HG02973 (cell line): ENCODE measurements around the gene COL6A2.
"Not testable (repeated sequence)": the region's sequence is repeated elsewhere in the genome, so short reads cannot be mapped to it uniquely, and the experiment has no call there.

ENCODE experiments used
- ATAC-seq: cut with Tn5 transposase; IDR thresholded peaks from one replicate; pipeline ENCODE4 v1.9.1; 2021; ENCODE audit warnings: moderate library complexity; ENCODE audit not compliant: unreplicated experiment

COL6A2 gene

GRCh38 chr21:46078978-46079351, 18.9 kb upstream of the COL6A2 start:
- ATAC-seq: no peak

DNA sequence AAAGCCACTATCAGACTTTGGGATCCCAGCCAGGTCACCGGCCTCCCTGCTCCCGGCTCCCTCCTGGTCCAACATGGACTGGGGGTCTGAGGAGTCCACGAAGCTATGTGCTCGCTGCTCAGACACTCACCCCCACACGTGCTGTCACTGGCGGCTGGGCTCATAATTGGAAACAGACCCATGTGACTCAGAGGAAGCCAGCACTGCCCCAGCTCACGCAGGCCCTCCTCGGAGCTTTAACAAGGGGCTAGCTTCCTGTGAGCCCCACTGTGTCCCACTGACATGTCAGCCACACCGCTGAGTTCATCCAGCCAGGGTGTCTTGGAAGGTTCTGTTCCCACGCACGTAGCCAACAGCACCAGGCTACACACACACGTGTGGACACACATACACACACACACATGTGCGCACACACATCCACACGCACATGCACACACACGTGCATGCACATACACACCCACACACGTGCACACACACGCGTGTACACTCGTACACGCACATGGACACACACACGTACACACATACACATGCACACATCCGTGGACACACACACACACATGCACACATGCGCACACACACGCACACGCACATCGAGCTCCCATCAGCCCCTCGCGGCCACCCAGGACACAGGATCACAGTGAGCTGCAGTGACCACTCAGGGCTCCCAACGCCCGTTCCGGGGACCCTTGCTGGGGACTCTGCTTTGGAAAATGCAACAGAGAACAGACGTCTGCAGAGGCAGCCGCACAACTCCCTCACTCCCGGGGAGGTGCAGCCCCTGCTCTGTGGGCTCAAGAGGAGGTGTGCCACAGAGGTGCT, 18.4 kb upstream of the COL6A2 start:
- ATAC-seq: no peak

DNA sequence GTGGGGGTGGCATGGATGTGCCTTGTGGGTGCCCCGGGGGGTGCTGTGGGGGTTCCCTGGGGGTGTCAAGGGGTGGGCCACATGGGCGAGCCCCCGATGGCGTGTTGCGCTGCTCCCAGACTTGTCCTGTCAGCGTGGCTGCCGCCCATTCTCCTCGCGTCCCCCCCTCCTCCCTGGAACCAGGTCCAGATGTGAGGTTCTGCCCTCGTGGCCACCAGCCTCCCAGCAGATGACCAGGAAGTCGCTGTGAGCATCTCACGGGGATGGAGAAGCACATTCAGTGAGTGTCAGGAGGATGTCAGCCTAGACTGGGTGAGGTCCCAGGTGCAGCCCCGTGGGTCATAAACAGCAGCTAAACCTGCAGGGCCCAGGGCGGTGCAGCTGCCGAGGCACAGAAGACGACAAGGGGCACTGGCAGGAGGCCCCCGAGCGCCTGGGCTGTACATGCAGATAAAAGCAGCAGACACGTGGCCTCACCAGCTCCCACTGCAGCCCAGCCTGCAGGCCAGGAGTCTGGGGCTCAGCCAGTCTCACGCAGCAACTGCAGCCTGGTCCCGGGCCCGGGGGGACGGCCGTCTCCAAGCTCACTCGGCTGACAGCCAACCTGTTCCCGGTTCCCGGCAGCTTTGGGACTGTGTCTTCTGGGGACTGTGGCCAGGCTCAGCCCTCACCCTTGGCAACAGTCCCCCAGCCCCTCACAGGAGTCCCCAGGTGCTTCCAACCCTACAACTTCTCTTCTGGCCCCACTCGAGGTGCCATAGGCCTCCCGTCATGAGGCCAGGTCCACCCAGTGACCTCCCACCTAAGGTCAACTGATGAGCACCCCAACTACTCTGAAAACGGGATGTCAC, 17.5 kb upstream of the COL6A2 start:
- no peak for ATAC-seq

DNA sequence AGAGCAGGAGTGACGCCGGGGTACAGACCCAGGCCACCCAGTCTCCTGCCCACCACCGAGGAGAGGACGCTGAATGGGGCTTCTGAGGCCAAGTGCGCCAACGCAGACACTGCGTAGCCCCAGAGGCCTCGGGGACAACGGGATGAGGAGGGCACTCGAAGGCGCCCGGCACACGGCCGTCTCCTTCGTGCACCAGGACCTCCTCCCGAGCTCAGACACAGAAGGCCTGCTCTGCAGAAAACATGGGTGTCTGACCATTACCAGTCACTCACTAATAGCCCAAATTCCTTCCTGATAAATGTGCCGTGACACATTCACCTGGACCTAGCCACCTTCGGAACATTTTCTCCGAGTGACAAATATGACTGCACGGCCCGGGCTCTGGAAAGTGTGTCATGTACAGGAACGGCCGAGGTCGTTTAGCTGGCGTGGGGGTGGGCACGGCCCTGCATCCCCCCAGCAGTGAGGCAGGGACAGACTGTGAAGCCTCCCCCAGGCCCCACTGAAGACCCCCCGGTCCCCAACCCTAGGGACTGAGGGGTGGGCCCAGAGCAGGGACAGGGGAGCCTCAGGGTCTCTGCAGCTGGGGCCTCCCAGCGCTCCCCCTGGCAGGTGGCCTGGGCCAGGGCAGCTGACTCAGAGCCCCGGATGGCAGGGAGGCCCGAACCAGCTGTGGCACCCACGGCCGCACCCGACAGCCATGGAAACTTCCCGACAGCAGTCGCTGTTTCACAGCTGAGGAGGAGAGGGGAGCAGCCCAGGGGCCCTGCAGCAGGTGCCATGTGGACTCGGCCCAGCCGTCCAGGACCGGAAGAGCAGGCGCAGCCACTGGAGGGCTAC, 16.7 kb upstream of the COL6A2 start:
- no peak for ATAC-seq

- ATAC-seq: no peak
These were observed 15.8 kb upstream of the COL6A2 start for GRCh38 chr21:46081862-46082712.

- ATAC-seq: no peak
These were observed 15.3 kb upstream of the COL6A2 start for GRCh38 chr21:46082713-46082962.

DNA sequence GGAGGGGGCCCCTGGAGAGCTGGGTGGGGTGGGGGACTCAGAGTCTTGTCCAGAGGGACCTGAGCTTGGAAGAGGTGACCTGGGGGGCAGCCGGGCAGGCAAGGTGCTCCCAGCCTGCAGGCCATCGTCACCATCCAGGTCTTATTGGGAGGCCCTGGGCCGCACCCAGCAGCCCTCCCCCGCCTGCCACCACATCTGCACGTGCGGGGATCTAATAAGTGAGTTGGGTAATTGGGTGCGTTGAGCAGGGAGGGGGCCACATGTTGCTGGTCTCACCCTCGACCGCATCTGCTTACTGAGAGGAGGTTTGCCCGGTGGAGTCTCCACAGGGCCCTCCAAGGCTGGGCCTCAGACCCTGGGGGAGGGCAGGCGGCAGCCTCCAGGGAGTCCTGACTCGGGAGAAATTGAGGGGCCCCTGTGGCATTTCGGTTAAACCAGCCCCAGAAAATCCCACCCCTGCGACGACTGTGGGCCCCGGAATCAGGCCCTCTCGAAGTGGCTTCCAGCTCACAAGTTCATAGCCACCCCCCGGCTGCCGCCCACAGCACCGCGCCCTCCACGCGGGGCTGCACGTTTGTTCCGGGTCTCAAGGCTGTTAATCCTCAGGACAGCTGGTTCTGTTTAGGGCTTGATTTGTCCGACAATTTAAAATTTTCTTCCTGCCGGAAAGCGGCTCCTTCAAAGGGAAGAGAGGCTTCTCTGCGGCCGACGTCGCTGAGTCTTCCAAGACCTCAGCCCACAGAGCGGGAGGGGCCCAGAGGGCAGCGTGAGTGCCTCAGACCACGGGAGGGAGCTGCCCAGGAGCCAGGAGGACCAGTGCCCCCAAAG, 14.7 kb upstream of the COL6A2 start:
- ATAC-seq: no peak

GRCh38 chr21:46083791-46084561, 13.9 kb upstream of the COL6A2 start:
- ATAC-seq: no peak

- ATAC-seq: no peak
These were observed 13.2 kb upstream of the COL6A2 start for GRCh38 chr21:46084709-46085108.

- not testable (repeated sequence) for ATAC-seq
These were observed 12.7 kb upstream of the COL6A2 start for GRCh38 chr21:46085259-46085658.

DNA sequence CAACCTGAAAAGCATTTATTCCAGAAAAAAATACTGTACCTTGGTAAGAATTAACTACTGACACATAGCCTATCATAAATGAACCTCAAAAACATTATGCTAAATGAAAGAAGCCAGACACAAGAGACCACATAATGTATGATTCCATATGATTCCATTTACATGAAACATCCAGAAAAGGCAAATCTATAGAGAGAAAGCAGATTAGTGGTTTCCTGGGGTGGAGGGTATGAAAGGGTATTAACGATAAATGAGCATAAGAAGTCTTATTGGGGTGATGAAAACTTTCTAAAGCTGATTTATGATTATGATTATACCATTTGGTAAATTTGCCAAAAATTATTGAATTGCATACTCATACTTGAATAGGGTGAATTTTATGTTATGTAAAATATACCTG, 10.3 kb upstream of the COL6A2 start:
- no peak for ATAC-seq

GRCh38 chr21:46088189-46088588, 9.7 kb upstream of the COL6A2 start:
- ATAC-seq: no peak

GRCh38 chr21:46089285-46089684, 8.6 kb upstream of the COL6A2 start:
- ATAC-seq: no peak

- no peak for ATAC-seq
These were observed 6.8 kb upstream of the COL6A2 start for GRCh38 chr21:46091118-46091517.

DNA sequence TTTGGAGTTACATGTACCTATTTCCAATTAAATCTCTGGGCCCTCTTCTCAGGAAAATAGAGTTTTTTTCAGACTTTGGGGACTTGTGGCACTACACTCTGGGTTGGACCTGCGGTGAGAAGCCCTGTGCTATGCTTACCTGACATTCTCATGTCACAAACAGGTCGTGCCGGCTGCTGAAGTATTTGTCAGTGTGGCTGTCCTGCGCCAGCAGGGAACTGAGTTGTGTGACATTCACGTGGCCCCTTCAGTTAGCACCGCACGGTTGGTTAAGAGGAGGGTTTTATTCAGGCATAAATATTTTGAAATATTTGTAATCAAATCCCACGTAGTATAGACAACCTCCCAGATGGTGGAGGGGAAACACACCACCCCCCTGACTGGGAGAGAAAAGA, 6.3 kb upstream of the COL6A2 start:
- no peak for ATAC-seq

DNA sequence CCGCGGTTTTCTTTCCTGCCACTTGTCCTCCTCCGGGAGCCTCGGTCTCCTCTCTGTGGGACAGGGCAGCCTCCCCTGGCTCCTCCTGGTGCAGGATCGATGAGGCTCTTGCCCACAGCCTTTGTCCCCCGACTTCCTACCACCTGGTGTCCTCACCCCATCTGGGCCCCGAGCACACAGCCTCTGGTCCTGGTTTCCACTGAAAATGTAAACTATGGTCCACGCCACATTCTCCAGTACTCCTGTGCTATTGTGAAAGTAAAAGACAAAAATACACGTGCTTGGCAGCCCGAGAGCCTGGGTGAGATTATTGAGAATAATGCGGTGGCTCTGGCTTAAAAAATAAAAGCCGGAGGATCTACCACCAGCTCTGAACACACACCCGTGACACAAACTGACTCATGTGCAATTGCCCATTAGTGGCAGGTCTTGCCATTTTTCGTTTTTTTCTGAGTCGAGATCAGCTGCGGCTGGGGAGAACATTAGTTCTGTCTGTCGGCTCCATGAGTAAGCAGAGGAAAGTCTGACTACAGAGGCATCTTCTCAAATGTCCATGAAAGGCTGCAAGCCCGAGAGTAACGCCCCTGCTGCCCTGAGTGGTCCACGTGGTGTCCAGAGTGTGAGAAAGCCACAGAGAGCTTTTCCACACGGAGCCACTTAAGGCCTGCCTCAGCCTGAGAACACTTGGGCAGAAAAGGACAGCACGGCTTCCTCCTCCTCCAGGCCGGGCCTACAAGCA, 5.7 kb upstream of the COL6A2 start:
- ATAC-seq: no peak

DNA sequence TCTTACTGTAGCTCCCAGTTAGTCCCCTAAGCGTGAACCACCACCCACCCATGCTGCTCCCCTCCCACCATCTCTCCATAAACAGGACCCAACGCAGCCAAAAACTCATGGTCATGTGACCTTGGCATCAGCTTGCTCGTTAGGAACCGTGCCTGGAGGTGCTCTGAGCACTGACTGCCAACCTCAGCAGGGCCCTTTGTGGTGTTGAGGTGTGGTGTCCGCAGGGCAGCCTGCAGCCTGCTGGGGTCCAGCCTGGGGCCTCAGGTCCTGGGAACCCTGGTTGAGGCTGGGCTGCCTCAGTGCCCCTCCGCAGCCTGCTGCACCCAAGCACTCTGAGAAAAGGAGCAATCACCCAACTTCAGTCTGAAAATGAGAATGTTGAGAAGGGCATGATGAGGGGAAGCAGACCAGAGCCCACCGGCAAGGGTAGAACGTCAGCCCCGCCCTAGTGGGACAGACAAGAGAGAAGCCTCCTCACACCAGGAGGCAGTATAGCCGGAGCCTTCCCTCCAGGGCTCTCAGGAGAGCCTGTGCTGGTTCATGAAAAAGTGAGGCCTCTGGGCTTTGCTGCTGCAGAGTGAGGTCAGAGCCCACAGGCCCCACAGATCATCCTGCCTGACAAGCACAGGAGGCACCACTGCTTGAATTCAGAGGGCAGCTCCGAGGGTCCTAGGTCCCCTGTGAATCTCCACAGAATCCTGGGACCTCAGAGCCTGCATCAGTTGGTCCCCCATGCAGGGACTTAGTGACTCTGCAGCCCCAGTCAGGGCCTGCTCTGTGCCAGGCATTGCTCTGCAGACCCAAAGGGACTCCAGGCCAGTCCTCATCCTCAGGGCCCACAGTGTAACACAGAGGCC, 4.9 kb upstream of the COL6A2 start:
- no peak for ATAC-seq
